Right lung (tissue), 5 donors: Measurements from ENCODE around the gene CCDC51. TPM values are rescaled to one million over a fixed set of nuclear protein-coding genes. Genes with fewer than 3 reads are reported as not detected.
"Not testable (repeated sequence)": the region's sequence is repeated elsewhere in the genome, so short reads cannot be mapped to it uniquely, and the experiment has no call there.

Experiments used
- DNase-seq, 2 donors: peaks; one replicate each; pipeline ENCODE4 v3.0.0-alpha.2; 2013
- polyA plus RNA-seq, 5 donors: library from polyadenylated mRNA; unstranded; fragments of 120-200 nt; gene quantifications; one replicate each; pipeline versions ENCODE4 v1.2.1 to v1.2.3, GENCODE V29; 2013; ENCODE audit warnings: inconsistent platforms in 1 of 5, low replicate concordance in 1 of 5; ENCODE audit not compliant: insufficient read length in 5 of 5, insufficient read depth in 1 of 5

The CCDC51 gene
- polyA plus RNA-seq, 5 donors = 14.3 to 16.4 (median 14.7) TPM

DNA sequence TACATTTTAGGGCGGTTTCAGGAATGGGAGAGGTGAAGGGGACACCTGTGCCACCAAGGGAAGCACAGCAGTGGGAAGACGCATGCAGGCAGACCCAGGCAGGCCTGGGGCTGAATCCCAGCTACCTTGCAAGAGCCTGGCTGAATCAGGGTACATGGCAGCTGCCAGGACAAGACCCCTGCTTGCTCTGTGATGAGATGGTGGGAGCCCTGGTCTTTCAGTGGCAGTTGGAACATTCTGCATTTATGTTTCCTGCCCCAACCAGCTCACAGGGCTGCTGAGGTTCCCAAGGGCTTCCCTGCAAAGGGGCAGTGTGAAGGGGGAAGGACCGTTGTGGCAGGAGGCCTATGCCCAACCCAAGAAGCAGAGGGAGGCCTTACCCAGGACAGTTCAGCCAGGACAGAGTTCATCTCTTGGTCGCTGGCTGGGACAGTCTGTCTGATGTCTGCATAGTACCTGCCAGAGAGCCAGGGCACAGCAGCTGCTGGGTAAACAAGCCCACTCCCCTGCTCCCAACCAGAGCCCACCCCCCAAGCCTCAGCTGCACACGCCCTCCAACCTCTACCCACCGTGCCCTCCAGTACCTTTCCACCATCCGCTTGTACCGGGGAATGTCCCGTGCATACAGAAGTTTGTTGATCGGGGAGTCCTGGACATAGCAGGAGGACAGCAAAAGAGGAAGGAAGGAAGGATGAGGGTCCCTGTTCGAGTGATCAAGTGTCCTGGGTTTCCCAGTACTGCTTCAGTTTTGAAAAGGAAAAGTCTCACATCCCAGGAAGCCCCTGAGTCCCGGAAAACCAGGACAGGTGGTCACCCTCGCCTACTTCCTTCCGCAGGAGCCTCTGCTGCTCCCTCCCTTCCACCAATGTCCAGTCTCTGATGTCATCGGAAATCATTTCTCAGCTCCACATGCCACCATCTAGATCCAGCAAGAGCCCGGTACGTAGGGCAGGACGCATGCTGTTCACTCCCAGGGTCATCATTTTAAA lies 33.2 kb downstream of the CCDC51 start:
- DNase-seq = no peak

DNA sequence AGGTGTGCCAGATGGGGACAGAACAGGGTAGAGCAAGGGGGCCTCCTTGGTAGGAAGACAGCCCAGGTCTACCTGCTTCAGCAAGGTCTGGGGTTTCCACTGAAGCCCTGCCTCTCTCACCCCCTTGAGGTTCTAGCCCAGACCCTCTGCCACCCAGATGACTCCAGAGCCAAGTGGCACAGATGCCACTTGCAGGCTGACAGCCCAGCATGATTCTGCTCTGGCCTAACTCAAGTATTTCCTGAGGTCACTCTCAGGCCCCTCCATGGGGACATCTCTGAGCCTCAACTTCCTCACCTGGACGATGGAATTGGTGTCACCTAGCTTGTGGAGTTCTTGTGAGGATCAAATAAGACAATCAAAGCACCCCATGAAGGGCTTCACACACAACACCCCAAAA lies 33.9 kb downstream of the CCDC51 start:
- no peak for DNase-seq

DNA sequence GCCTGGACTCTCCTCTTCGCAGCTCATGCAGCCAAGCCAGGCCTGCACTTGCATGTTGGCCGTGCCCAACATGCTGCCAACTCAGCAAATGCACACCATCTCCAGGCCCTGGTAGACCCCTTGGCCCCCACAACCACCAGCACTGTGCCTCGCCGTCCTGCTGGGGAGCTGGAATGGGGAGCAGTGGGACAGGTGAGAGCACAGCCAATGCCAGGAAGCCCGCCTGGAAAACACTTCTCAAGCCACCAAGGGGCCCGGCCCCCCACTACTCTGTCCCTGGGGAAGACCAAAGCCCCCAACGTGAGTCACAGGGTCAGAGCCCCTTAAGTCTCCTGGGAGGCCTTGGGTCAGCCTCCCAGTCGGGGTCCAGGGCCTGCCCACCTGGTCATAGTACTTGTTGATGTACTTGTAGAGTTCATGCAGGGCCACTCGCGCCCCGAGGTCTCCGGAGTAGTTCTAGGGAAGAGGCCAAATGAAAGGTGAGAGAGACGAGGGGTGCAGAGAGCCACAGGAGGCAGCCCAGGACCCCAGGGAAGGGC lies 34.5 kb downstream of the CCDC51 start:
- no peak for DNase-seq

DNA sequence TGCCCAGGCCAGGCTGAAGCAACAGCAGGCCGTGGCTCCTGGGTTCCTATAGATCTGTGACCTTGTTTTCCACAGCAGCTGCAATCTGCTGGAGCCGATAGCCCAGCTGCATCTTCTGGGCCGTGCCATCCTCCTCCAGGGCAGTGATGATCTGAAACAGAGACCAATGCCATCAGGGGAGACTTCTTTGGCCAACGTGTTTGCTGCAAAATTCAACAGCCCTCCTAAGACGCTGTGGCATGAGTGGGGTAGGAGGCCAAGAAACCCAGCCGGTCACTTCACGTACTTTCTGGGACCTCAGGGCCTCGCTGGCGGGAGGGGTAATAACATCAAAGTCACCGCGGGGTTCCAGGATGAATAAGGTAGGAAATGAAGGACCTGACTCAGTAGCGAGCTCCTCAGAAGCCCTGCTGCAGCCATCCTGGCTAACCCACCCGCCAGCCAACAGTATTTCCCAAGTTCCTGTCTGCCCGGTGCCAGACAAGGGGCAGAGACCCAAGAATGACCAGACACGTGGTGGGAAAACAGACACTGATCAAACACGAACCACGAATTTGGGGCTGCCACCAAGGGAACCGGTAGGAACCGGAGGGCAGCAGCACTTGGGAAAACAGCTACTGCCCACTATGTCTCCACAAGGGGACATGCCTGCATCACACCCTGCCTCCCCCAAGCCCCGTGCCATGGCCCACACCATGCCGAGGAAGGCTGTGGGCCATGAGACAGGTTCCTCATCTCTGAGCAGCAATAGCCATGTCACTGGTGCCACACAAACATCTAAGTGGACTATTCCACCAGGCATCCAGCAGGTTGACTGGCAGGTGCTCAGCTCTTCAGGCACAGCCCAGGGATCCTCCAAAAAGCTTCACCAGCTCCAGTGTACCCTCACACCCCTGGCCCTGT lies 35.2 kb downstream of the CCDC51 start:
- no peak for DNase-seq

DNA sequence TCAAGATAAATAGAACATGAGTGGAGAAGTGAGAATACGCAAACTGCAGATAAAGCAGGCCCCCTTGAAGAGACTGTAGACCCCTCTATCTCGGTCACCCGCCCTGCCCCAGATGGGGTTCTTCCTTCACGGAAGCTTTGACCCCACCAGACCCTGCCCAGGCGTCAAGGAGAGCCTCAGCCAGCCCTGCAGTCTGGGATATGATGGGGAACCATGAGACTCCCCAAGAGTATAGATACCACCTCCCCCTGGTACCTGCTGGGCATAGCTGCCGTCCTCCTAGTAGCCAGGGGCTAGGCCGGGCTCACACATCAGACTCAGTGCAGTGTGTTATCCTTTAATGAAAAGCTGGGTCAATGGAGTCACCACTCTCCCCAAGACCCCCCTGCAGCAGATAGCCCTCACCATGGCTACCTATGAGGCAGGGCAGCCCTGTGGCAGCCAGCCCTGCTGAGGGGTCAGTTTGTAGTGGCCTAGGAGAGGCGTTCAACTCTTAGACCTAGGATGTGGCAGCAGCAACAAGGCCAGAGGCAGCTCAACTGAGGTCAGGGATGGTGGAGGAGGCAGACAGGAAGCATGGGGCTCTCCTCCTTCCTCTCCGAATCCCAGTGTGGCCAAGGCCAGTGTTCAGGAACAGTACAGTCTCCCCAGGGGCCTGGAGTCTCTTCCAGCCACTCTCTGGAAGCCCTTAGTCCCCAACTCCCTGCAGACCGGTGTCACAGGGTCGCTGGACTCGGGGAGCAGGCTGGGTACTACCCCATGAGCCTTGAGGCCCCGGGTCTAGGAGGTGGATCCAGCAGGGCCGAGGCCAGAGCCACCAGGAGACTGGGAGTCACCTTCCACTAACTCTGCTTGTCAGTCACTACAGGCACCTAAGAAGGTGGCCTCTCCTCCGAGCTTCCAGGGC lies 36.1 kb downstream of the CCDC51 start:
- no peak for DNase-seq

DNA sequence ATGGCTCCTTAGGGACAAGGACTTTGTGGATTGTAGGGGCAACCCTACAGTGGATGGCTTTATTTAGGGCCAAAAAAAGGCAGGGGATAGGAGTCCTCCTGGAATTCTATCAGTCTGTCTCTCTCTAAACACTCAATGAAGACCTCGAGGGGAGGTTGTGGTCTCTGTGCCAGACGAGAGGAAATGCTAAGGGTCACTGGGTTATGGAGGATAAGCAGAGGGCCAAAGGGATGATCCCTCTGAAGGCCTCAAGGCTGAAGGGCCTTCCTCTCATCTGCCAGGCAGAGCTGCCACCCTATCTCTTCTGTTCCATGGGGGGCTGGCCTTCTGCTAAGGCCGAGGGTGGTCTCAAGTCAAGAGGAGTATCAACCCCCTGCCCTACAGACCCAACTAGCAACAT lies 37.0 kb downstream of the CCDC51 start:
- DNase-seq = no peak

DNA sequence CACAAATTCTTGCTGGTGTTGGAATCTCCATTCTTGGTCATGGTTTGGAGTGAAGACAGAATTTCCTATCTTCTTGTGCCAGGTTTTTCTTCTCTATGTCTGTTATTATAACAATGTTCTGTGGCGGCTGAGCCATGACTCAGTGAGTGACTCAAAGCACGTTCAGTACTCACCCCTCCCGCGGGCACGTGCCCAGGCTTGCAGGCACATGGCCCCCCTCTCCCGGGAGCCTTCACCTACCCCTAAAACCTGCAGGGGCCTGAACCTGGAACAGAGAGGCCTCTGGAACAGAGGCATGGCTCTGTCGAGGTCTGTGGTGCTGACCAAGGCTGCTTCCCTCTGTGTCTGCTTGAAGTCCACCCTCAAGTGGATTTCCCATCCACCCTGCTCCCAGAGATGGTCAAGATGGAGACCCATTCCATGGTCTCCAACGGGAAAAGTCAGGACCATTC lies 37.6 kb downstream of the CCDC51 start:
- DNase-seq = peak; percentile 35 to 51

DNA sequence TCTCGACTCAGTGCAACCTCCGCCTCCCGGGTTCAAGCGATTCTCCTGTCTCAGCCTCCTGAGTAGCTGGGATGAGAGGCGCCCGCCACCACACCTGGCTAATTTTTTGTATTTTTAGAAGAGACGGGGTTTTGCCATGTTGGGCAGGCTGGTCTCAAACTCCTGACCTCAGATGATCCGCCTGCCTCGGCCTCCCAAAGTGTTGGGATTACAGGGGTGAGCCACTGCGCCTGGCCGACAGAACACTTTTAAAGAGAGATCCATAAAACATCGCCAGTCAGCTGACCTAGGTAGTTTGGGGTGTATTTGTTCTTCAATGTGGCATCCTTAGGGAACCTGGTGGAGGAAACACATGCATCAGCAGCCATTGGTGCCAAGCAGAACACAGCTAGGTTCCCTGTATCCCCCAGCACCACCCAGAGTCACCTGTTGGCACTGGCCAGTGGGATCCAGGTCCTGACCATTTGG lies 38.5 kb downstream of the CCDC51 start:
- not testable (repeated sequence) for DNase-seq

DNA sequence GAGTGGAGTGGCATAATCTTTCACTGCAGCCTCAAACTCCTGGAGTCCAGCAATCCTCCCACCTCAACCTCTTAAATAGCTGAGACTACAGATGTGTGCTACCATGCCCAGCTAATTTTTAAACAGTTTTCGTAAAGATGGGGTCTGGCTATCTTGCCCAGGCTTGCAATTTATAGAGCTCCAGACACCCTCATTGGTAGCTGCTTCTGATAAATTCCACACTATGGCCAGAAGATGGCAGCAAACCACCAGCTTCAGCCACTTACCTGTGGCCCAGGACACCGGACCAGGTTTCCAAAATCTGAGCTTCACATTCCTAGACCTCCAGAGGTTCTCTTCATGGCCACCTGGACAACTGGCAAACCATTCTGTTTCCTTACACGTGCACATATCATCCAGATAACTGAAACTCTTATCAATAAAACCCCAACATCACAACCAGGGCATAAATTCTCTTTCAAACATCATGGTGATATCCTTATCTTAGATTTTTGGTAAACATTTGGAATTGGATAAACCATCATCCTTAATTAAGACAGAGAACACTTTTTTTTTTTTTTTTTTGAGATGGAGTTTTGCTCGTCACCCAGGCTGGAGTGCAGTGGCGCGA lies 39.0 kb downstream of the CCDC51 start:
- peak; percentile 28 to 50 for DNase-seq

DNA sequence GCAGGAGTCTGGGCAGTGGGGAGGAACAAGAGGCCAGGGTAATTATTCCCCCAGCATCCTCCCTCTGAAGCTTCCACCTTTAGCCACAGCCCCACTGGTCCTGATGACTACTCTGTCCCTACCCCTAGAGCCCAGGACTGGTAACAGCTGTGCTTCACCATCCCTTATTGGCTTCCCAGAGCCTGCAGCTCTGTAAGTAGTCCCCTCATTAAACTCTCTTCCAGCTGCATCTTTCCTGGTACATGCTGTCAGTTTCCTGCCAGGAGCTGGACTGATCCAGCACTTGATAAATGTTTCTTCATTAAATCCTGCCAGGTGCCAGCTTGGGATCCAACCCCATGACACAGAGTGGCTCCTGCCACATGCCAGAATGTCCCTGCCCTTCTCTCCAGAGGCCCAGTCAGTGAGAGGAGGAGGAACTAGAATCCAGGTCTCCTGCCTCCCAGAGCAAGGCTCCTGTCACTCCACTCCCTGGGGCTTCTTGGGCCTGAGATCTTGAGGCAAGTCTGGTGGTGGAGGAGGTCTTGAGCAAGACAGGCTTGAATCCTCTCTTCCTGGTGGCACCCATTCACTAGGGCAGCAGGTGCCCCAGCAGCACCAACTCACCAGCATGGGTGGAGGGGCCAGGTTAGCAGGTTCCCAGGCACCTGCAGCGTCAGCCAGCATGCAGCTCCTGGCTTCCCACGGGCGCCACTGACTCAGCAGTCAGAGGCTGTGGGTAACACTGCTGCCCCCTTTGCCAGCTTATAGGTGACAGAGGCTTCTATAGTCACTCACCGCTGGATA lies 40.3 kb downstream of the CCDC51 start:
- DNase-seq = no peak

DNA sequence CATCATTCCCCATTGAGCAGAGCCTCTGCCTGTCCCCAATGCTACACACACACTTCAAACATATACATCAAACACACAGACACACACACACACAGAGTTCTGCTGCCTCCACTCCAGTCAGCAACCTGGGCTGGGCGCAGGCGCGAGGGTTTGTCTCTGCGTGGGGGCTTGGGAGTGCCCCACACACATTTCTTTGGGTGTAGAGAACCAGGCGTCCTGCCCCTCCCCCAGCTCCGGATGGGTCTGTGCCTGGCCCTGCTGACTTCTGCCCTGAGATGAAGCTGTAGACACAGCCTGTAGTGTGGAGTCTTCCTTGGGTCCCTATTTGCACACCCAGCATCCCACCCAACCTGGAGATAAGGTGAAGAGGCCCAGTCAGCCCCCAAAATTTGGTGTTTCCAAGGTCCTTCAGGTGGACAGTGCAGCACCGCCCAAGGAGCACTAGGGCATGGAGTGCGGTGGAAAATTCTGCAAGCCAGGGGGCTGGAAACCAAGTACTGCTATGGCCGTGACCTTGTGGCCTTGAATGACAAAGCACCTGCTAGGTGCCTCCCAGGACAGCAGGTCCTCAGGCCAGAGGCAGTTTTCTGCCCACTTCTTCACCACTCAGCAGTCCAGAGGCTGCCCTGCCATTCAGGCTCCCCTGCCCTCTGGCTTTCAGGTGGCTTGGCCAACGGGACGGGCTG lies 41.1 kb downstream of the CCDC51 start:
- DNase-seq = no peak

DNA sequence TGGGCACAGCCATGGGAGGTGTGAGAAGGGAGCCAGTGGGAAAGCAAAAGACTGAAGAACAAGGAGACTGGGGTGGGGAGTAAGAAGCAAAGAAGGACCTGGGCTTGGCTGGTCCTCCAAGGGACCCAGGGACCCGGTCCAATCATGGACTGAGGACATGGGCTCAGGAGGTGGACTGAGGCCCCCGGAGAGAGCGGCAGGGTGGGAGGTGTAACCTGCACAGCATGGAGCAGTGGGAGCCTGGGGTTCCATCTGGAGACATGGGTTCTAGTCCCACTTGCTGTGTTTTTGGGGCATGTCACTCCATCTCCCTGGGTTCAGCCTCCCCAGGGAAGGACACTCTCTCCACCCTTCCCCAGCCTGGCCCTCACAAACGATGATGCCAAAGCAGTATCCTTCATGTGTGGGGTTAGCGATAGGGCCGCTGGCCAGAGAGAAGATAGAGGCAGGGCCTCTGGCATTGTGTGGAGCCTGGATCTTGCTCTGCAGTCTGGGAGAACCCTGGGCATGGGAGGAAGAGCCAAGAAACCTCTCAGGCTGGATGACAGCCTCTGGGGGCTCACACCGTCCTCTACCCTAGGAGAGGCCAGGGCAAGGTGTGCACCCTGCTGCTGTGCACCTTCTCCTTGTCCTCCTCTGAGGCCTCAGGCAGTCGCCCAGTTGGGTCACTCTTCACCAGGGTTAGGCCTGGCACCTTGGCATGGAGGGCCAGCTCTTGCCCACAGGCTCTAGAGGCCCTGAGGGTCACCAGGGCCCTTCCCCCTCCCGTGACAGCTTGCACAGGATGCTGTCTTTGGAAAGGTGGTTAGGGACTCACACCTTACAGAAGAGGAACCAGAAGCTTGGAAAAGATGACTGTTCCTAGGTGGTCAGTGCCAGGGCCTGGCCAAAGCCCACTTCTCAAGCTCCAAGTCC lies 41.9 kb downstream of the CCDC51 start:
- no peak for DNase-seq

DNA sequence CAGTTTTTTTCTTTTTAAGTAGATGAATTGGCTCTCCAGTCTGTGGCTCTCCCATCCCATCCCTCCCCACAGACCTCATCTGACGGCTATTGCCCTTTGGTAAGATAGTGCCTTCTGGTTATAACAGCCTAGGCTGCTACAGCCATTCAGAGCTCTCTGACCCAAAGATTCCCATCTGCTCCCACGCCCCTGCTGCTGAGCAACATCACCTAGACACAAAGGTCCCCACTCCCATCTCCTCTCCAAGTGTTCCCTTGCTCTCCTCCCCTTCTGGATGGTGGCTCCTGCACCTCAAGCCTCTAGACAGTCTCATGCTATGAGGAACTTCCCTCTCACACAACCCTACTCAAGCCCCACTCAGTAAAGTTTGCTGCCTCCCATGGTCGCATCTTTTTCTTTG lies 44.2 kb downstream of the CCDC51 start:
- no peak for DNase-seq

DNA sequence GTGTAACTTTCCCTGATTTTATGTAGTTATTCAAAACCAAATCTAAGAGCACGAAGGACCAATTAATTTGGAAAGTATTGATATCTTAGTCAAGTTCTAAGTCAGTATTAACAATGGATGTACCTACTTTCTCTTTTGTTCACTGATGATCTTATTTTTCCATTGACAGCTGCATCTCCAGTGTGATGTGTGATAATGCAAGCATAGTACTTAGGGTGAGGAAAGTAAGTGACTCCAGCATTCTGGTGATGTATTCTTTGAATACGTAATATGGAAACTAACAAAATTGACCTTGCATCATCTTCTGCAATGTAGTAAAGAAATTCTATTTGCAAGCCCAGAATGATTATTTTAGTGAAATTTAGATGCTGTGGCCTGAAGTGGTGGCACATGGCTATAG lies 45.5 kb downstream of the CCDC51 start:
- DNase-seq = no peak

DNA sequence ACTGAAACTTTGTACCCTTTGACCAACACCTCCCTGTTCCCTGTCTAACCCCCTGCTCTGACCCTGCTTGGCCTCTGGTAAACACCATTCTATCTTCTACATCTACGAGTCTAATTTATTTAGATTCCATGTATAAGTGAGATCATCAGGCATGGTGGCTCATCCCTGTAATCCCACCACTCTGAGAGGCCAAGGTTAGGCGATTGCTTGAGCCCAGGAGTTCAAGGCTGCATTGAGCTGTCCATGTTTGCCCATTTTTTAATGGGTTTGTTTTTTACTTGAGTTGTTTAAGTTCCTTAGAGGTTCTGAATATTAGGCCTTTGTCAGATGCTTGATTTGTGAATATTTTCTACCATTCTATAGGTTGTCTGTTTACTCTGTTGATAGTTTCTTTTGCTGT lies 51.0 kb downstream of the CCDC51 start:
- DNase-seq = no peak

DNA sequence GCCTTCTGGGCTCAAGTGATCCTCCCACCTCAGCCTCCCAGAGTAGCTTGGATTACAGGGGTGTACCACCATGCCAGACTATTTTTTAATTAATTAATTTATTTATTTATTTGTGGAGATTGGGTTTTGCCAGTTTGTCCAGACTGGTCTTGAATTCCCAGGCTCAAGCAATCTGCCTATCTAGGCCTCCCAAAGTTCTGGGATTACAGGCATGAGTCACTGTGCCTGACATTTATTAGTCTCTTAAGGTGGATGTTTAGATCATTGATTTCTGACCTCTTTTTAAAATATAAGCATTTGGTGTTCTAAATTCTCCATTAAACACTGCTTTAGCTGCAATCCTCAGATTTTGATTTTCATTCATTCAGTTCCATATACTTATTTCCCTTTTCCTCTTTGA lies 52.3 kb downstream of the CCDC51 start:
- no peak for DNase-seq
